Caco-2 (cell line): ENCODE data around the gene IL17C. TPM values are rescaled to one million over a fixed set of nuclear protein-coding genes. Genes with fewer than 3 reads are reported as not detected.

Experiments used
- BruUV-seq: library from RNA; stranded (reverse); fragments of 400-500 nt; replicated peaks from 2 replicates; lab custom pipeline; 2021; lab: Mats Ljungman, UMichigan
- CTCF ChIA-PET: fragments of 300-600 bp; sonication (Branson Sonifier 250); formaldehyde crosslinking; loops from one replicate; lab custom pipeline; 2022; ENCODE audit warnings: antibody characterized with exemption; lab: Charles Lee
- POLR2A ChIA-PET: fragments of 300-600 bp; sonication (Branson Sonifier 250); formaldehyde crosslinking; loops from one replicate; lab custom pipeline; 2022; ENCODE audit warnings: antibody characterized with exemption; lab: Charles Lee
- DNase-seq, 2 experiments: peaks; one replicate each; pipeline versions ENCODE4 v3.0.0 to v3.0.0-alpha.2; 2020 to 2022
- H3K27me3 ChIP-seq: replicated peaks from 2 replicates; pipeline ENCODE4 v1.6.0; 2011; ENCODE audit warnings: low read length; ENCODE audit not compliant: control insufficient read depth, insufficient read depth
- H3K36me3 ChIP-seq: 2 replicates; pipeline ENCODE4 v1.5.1; 2011; ENCODE audit warnings: low read length; ENCODE audit not compliant: control insufficient read depth, insufficient read depth
- H3K4me1 ChIP-seq: fragments of 250-450 bp; sonication (Bioruptor Pico); 2 replicates; pipeline ENCODE4 v1.5.1; 2020; ENCODE audit warnings: mild to moderate bottlenecking
- H3K4me3 ChIP-seq: 2 replicates; pipeline ENCODE4 v1.5.1; 2011; ENCODE audit warnings: low read depth, mild to moderate bottlenecking, control low read depth, low read length
- H3K9me3 ChIP-seq: fragments of 250-450 bp; sonication (Bioruptor Pico); 2 replicates; pipeline ENCODE4 v1.5.1; 2020; ENCODE audit warnings: mild to moderate bottlenecking, moderate library complexity
- H3K27ac Mint-ChIP-seq: one replicate; pipeline ENCODE4 v1.8.0; 2022; ENCODE audit warnings: mixed read lengths; ENCODE audit not compliant: unreplicated experiment
- H3K27me3 Mint-ChIP-seq: one replicate; pipeline ENCODE4 v1.8.0; 2022; ENCODE audit warnings: mixed read lengths; ENCODE audit not compliant: insufficient read depth, unreplicated experiment
- H3K36me3 Mint-ChIP-seq: one replicate; pipeline ENCODE4 v1.8.0; 2022; ENCODE audit warnings: mild to moderate bottlenecking, mixed read lengths; ENCODE audit not compliant: insufficient read depth, unreplicated experiment
- H3K4me1 Mint-ChIP-seq: one replicate; pipeline ENCODE4 v1.8.0; 2022; ENCODE audit warnings: low read depth, mixed read lengths; ENCODE audit not compliant: unreplicated experiment
- H3K4me3 Mint-ChIP-seq: one replicate; pipeline ENCODE4 v1.8.0; 2022; ENCODE audit warnings: mild to moderate bottlenecking, moderate library complexity, mixed read lengths; ENCODE audit not compliant: unreplicated experiment
- H3K9me3 Mint-ChIP-seq: one replicate; pipeline ENCODE4 v1.8.0; 2022; ENCODE audit warnings: mixed read lengths; ENCODE audit not compliant: unreplicated experiment
- intact Hi-C: fragments of 100-400 bp; cut with micrococcal nuclease; formaldehyde crosslinking; loops from one replicate; pipeline ENCODE4 v1.10.0; 2022; ENCODE audit not compliant: unreplicated experiment
- total RNA-seq: library from RNA; stranded (reverse); gene quantifications from 2 replicates; pipeline ENCODE4 v1.2.3, GENCODE V29; 2022
- TF ChIP-seq, protein P1 (sequence below), 2 experiments: fragments of 200-600 bp in 1 of 2; IDR thresholded peaks; 1 replicate in 1 of 2; 2 replicates in 1 of 2; pipeline versions ENCODE4 v1.5.1 to v1.8.0; 2011 to 2022; ENCODE audit warnings: antibody characterized with exemption in 1 of 2, control low read depth in 1 of 2, inconsistent platforms in 1 of 2, low read depth in 1 of 2, low read length in 1 of 2, mild to moderate bottlenecking in 1 of 2, moderate library complexity in 1 of 2; ENCODE audit not compliant: insufficient read depth in 1 of 2, severe bottlenecking in 1 of 2, unreplicated experiment in 1 of 2

Gene IL17C
- total RNA-seq, 1 experiment from 2014 or later, result not detected

DNA sequence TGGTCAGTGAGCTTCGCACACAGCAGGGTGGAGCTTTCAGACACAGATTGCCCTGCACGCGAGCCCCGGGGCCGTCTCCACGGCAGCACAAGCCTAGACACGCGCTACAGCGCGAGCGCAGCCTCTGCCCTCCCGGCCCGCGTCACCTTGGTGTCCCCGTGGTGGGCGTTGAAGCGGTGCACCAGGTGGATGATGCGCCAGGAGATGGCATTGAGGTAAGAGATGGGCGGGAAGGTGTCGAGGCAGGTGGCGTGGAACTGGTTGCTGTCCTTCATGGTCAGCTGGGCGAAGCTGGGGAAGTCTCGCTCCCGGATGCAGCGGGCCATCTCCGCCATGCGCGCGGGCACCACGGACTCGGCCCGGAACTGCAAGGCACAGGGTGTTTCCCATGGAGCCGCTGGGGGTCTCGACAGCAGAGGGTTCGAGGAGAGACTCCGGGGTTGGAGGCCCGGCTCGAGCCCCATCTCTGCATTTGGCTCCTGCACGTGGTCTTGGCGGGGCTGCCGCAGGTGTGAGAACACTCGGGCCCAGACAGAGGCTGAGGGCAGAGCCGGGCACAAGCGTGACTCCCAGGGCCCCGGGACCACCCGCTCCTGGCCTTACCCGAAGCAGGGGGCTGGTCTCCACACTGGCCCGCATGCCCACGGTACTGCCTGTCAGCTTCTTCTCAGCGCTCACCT lies 16.8 kb downstream of the IL17C start:
- Histone ChIP-seq H3K27me3 (no peaks in the 10 kb centered on the region), H3K9me3 (no peaks in the 10 kb centered on the region), H3K4me1 (peaks cover 14% of the 10 kb centered on the region), H3K36me3 (peaks cover 5% of the 10 kb centered on the region), H3K4me3 (no peak overlapping the region)
- Mint-ChIP-seq H3K4me3 (no peak overlapping the region), H3K27ac (no peak overlapping the region), H3K36me3 (peaks cover 50% of the 10 kb centered on the region), H3K4me1 (no peaks in the 10 kb centered on the region), H3K9me3 (no peaks in the 10 kb centered on the region), H3K27me3 (no peaks in the 10 kb centered on the region)
- intact Hi-C loops, result no loop called here
- no peak for DNase-seq
- ChIA-PET POLR2A (no interaction called here), CTCF (no interaction called here)
- TF ChIP-seq, protein P1, sequence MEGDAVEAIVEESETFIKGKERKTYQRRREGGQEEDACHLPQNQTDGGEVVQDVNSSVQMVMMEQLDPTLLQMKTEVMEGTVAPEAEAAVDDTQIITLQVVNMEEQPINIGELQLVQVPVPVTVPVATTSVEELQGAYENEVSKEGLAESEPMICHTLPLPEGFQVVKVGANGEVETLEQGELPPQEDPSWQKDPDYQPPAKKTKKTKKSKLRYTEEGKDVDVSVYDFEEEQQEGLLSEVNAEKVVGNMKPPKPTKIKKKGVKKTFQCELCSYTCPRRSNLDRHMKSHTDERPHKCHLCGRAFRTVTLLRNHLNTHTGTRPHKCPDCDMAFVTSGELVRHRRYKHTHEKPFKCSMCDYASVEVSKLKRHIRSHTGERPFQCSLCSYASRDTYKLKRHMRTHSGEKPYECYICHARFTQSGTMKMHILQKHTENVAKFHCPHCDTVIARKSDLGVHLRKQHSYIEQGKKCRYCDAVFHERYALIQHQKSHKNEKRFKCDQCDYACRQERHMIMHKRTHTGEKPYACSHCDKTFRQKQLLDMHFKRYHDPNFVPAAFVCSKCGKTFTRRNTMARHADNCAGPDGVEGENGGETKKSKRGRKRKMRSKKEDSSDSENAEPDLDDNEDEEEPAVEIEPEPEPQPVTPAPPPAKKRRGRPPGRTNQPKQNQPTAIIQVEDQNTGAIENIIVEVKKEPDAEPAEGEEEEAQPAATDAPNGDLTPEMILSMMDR (IDR thresholded peaks at IDR 0.05; ENCODE audit: insufficient read depth in 1 of 2, low read depth in 1 of 2, low read length in 1 of 2, severe bottlenecking in 1 of 2, unreplicated experiment in 1 of 2), result no peak
- no TSS peak for BruUV-seq

DNA sequence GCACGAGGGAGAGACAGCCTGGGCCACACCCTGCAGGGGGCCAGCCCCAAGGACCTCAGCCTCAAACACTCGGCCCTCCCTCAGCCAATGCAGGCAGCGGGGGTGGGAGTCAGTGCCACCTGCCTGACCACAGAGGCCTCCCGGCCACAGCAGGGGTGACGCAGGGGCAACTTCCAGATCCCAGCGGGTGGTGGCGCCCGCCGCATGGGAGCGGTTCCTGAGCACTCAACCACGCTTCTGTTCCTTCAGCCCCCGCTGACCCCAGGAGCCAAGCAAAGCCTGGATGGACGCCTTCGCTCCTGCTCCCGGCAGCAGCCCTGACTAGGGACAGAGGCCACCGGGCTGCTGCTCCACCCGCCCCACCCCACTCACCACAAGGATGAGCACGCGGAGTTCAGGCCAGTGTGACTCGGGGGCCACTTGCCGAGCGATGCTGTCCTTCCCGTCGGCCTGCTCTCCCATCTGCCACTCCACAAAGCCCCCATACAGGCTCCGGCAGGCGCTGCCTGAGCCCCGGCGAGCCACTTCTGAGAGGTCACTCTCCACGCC lies 17.4 kb downstream of the IL17C start:
- Mint-ChIP-seq H3K36me3 (peaks cover 45% of the 10 kb centered on the region), H3K4me1 (no peaks in the 10 kb centered on the region), H3K27me3 (no peaks in the 10 kb centered on the region), H3K9me3 (no peaks in the 10 kb centered on the region), H3K4me3 (no peak overlapping the region), H3K27ac (no peak overlapping the region)
- DNase-seq, result no peak
- H3K27me3 ChIP-seq, result no peaks in the 10 kb centered on the region
- no peaks in the 10 kb centered on the region for H3K9me3 ChIP-seq
- intact Hi-C loops, result no loop called here
- TF ChIP-seq, protein P1 (IDR thresholded peaks at IDR 0.05; ENCODE audit: insufficient read depth in 1 of 2, low read depth in 1 of 2, low read length in 1 of 2, severe bottlenecking in 1 of 2, unreplicated experiment in 1 of 2), result no peak
- ChIA-PET CTCF (no interaction called here), POLR2A (no interaction called here)
- BruUV-seq, result no TSS peak
- peaks cover 5% of the 10 kb centered on the region for H3K36me3 ChIP-seq
- H3K4me3 ChIP-seq, result no peak overlapping the region
- H3K4me1 ChIP-seq, result peaks cover 16% of the 10 kb centered on the region

DNA sequence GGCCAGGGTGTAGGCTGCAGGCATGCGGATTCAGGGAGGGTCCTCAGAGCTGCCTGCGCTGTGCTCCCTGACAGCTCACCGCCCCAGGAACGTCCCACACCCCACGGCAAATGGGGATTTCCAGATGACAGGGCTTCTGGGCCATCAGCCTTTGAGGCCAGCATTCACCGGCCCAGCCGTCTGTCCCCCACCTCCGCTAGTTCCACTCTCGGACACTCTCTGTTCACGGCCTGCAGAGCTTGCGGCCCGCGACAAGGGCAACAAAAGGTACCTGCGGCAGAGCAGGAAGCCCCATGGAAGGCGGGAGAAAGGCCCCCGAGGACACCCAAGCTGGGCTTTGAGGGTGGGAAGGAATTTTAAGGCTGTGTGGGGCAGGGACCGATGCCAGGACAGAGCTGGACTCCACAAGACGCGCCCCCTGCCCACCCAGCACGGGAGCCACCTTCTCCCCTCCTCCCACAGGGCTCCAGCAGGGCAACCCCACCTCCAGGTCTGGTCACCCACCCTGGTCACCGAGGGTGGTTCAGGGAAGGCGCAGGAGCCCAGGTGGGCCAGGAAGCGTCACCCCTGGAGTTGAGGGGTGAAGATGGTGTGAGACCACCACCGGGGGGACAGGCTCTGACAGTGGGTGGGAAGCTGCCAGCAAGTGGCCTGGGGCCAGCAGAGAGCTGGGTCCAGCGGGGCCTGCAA lies 18.1 kb downstream of the IL17C start:
- Histone ChIP-seq H3K4me3 (no peak overlapping the region), H3K27me3 (no peaks in the 10 kb centered on the region), H3K36me3 (peaks cover 5% of the 10 kb centered on the region), H3K9me3 (no peaks in the 10 kb centered on the region), H3K4me1 (peaks cover 17% of the 10 kb centered on the region)
- peaks cover 4% of the 10 kb centered on the region for H3K4me1 Mint-ChIP-seq
- no peaks in the 10 kb centered on the region for H3K27me3 Mint-ChIP-seq
- ChIA-PET POLR2A (no interaction called here), CTCF (no interaction called here)
- no peak overlapping the region for H3K27ac Mint-ChIP-seq
- DNase-seq, result no peak
- peaks cover 39% of the 10 kb centered on the region for H3K36me3 Mint-ChIP-seq
- H3K4me3 Mint-ChIP-seq, result no peak overlapping the region
- intact Hi-C loops, result no loop called here
- TF ChIP-seq, protein P1 (IDR thresholded peaks at IDR 0.05; ENCODE audit: insufficient read depth in 1 of 2, low read depth in 1 of 2, low read length in 1 of 2, severe bottlenecking in 1 of 2, unreplicated experiment in 1 of 2), result no peak
- BruUV-seq, result no TSS peak
- no peaks in the 10 kb centered on the region for H3K9me3 Mint-ChIP-seq
